ENCODE results near the gene KCNJ12. TPM values are rescaled to one million over a fixed set of nuclear protein-coding genes. Genes with fewer than 3 reads are reported as not detected.

KCNJ12 gene
- total RNA-seq, 4 donors from 2014 or later = 3.8 to 14.2 (median 6.3) TPM

- intact Hi-C loops (cut with DNase I; ENCODE audit: low total_unique reads) = no loop called here
- TF ChIP-seq POLR2A (IDR thresholded peaks at IDR 0.05) = no peak
- TF ChIP-seq, protein P1, sequence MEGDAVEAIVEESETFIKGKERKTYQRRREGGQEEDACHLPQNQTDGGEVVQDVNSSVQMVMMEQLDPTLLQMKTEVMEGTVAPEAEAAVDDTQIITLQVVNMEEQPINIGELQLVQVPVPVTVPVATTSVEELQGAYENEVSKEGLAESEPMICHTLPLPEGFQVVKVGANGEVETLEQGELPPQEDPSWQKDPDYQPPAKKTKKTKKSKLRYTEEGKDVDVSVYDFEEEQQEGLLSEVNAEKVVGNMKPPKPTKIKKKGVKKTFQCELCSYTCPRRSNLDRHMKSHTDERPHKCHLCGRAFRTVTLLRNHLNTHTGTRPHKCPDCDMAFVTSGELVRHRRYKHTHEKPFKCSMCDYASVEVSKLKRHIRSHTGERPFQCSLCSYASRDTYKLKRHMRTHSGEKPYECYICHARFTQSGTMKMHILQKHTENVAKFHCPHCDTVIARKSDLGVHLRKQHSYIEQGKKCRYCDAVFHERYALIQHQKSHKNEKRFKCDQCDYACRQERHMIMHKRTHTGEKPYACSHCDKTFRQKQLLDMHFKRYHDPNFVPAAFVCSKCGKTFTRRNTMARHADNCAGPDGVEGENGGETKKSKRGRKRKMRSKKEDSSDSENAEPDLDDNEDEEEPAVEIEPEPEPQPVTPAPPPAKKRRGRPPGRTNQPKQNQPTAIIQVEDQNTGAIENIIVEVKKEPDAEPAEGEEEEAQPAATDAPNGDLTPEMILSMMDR (IDR thresholded peaks at IDR 0.05) = no peak
- WGBS, 2 donors = 88 to 92% methylated on average over 12 of the region's 12 CpGs
- no peak overlapping the region for H3K4me3 ChIP-seq (ENCODE audit: low read depth, poor library complexity, severe bottlenecking)
- no peak for DNase-seq (ENCODE audit: low spot score in 2 of 2)
Observed at GRCh38 chr17:21355586-21355985, 20.6 kb upstream of the KCNJ12 start.

GRCh38 chr17:21356537-21357127, 19.5 kb upstream of the KCNJ12 start:
- 95 to 99% methylated on average over 2 of the region's 2 CpGs for WGBS, 2 donors
- H3K4me3 ChIP-seq (ENCODE audit: low read depth, poor library complexity, severe bottlenecking) = no peak overlapping the region
- intact Hi-C loops (cut with DNase I; ENCODE audit: low total_unique reads) = no loop called here
- no peak for TF ChIP-seq POLR2A (IDR thresholded peaks at IDR 0.05)
- TF ChIP-seq, protein P1 (IDR thresholded peaks at IDR 0.05) = no peak
- no peak for DNase-seq (ENCODE audit: low spot score in 2 of 2)

- no peak for TF ChIP-seq POLR2A (IDR thresholded peaks at IDR 0.05)
- TF ChIP-seq, protein P1 (IDR thresholded peaks at IDR 0.05) = no peak
- no peak overlapping the region for H3K4me3 ChIP-seq (ENCODE audit: low read depth, poor library complexity, severe bottlenecking)
- 75 to 76% methylated on average over 5 of the region's 5 CpGs for WGBS, 2 donors
- DNase-seq (ENCODE audit: low spot score in 2 of 2) = no peak
- intact Hi-C loops (cut with DNase I; ENCODE audit: low total_unique reads) = no loop called here
Observed at GRCh38 chr17:21357281-21357680, 18.9 kb upstream of the KCNJ12 start.

- no peak for DNase-seq (ENCODE audit: low spot score in 2 of 2)
- WGBS, 2 donors = 60 to 67% methylated on average over 10 of the region's 10 CpGs
- intact Hi-C loops (cut with DNase I; ENCODE audit: low total_unique reads) = no loop called here
- TF ChIP-seq, protein P1 (IDR thresholded peaks at IDR 0.05) = no peak
- no peak for TF ChIP-seq POLR2A (IDR thresholded peaks at IDR 0.05)
- no peak overlapping the region for H3K4me3 ChIP-seq (ENCODE audit: low read depth, poor library complexity, severe bottlenecking)
Observed at GRCh38 chr17:21357696-21358656, 18.2 kb upstream of the KCNJ12 start.

GRCh38 chr17:21358682-21359482, 17.3 kb upstream of the KCNJ12 start:
- H3K4me3 ChIP-seq (ENCODE audit: low read depth, poor library complexity, severe bottlenecking) = no peak overlapping the region
- DNase-seq (ENCODE audit: low spot score in 2 of 2) = no peak

More at GRCh38 chr17:21358682-21359482, 17.3 kb upstream of the KCNJ12 start:
- WGBS, 2 donors = 27 to 39% methylated on average over 10 to 12 of the region's 12 CpGs
- intact Hi-C loops (cut with DNase I; ENCODE audit: low total_unique reads) = no loop called here
- no peak for TF ChIP-seq POLR2A (IDR thresholded peaks at IDR 0.05)
- TF ChIP-seq, protein P1 (IDR thresholded peaks at IDR 0.05) = no peak
